Keratinocyte (primary cell): ENCODE measurements around the gene TRABD2B. TPM values are rescaled to one million over a fixed set of nuclear protein-coding genes. Genes with fewer than 3 reads are reported as not detected.
A peak's percentile ranks its signal among the peaks of the same experiment; 100 is the strongest.

Source experiments
- DNase-seq: peaks from one replicate; pipeline ENCODE4 v3.0.0-alpha.2; 2011; ENCODE audit warnings: low read depth, missing footprints, low spot score
- FAIRE-seq: peaks from 2 replicates; lab custom pipeline; 2011; peaks lifted over from hg19 to GRCh38; lab: Jason Lieb, UNC
- H2AFZ ChIP-seq: 2 replicates; pipeline ENCODE4 v1.6.0; 2012; ENCODE audit warnings: low read length, control low read depth, inconsistent platforms; ENCODE audit not compliant: control insufficient read depth
- H3K27ac ChIP-seq: 2 replicates; pipeline ENCODE4 v1.5.1; 2011; ENCODE audit warnings: low read length; ENCODE audit not compliant: control insufficient read depth, insufficient read depth
- H3K27me3 ChIP-seq: 3 replicates; pipeline ENCODE4 v1.6.0; 2011; ENCODE audit warnings: low read length; ENCODE audit not compliant: control insufficient read depth, insufficient read depth; ENCODE audit errors: extremely low read depth
- H3K36me3 ChIP-seq, 2 experiments: 2 replicates in 1 of 2; 3 replicates in 1 of 2; pipeline ENCODE4 v1.5.1; 2011; ENCODE audit warnings: low read length in 2 of 2, mild to moderate bottlenecking in 1 of 2; ENCODE audit not compliant: control insufficient read depth in 2 of 2, insufficient read depth in 2 of 2; ENCODE audit errors: extremely low read depth in 1 of 2
- H3K4me1 ChIP-seq: 3 replicates; pipeline ENCODE4 v1.5.1; 2011; ENCODE audit warnings: low read length; ENCODE audit not compliant: control insufficient read depth, insufficient read depth; ENCODE audit errors: extremely low read depth
- H3K4me2 ChIP-seq: 3 replicates; pipeline ENCODE4 v1.6.0; 2011; ENCODE audit warnings: low read depth, low read length; ENCODE audit not compliant: control insufficient read depth, insufficient read depth; ENCODE audit errors: extremely low read depth
- H3K4me3 ChIP-seq, 3 experiments: fragments of 200-600 bp in 1 of 3; sonication (generic) in 1 of 3; 2 replicates in 2 of 3; 3 replicates in 1 of 3; pipeline ENCODE4 v1.5.1; 2011 to 2016; ENCODE audit warnings: low read length in 3 of 3, mild to moderate bottlenecking in 3 of 3, control low read depth in 2 of 3, inconsistent platforms in 1 of 3, low read depth in 1 of 3, mixed read lengths in 1 of 3, mixed run types in 1 of 3, moderate library complexity in 1 of 3; ENCODE audit not compliant: control insufficient read depth in 2 of 3, insufficient read depth in 2 of 3; ENCODE audit errors: extremely low read depth in 1 of 3
- H3K79me2 ChIP-seq: 2 replicates; pipeline ENCODE4 v1.6.0; 2012; ENCODE audit warnings: low read length; ENCODE audit not compliant: control insufficient read depth, insufficient read depth
- H3K9ac ChIP-seq: 3 replicates; pipeline ENCODE4 v1.6.0; 2011; ENCODE audit warnings: low read length; ENCODE audit not compliant: control insufficient read depth, insufficient read depth; ENCODE audit errors: extremely low read depth
- H3K9me1 ChIP-seq: 3 replicates; pipeline ENCODE4 v1.6.0; 2011; ENCODE audit warnings: low read length; ENCODE audit not compliant: control insufficient read depth, insufficient read depth; ENCODE audit errors: extremely low read depth
- H3K9me3 ChIP-seq: 2 replicates; pipeline ENCODE4 v1.5.1; 2012; ENCODE audit warnings: low read depth, low read length; ENCODE audit not compliant: control insufficient read depth
- H4K20me1 ChIP-seq: 3 replicates; pipeline ENCODE4 v1.6.0; 2011; ENCODE audit warnings: low read length; ENCODE audit not compliant: control insufficient read depth, insufficient read depth; ENCODE audit errors: extremely low read depth
- EZH2 ChIP-seq: IDR thresholded peaks from one replicate; pipeline ENCODE4 v1.6.1; 2012; ENCODE audit warnings: inconsistent platforms, mild to moderate bottlenecking, low read length, moderate library complexity
- dilution Hi-C: fragments of 300-500 bp; cut with MboI; formaldehyde crosslinking; loops from one replicate; pipeline ENCODE4 v1.7.0; 2020; ENCODE audit warnings: low sequenced_read_pairs; ENCODE audit not compliant: extremely low pct_ligation_motif_present
- polyA plus RNA-seq, 5 experiments: library from polyadenylated mRNA; depleted of rRNA in 3 of 5; stranded (reverse) in 3 of 5; stranded (forward) in 1 of 5; unstranded in 1 of 5; fragments of >200 nt; gene quantifications; 1 replicate in 1 of 5; 2 replicates in 3 of 5; 3 replicates in 1 of 5; pipeline versions ENCODE4 v1.2.1 to v1.2.3, GENCODE V29; 2011 to 2012; ENCODE audit warnings: missing spikeins in 2 of 5, low read depth in 1 of 5, low replicate concordance in 1 of 5
- TF ChIP-seq, protein P1 (sequence below), 3 experiments: IDR thresholded peaks in 1 of 3; conservative IDR thresholded peaks in 1 of 3; optimal IDR thresholded peaks in 1 of 3; 2 replicates in 2 of 3; 3 replicates in 1 of 3; pipeline versions ENCODE3 to v1.5.1; 2011; ENCODE audit warnings: low read length in 3 of 3, mild to moderate bottlenecking in 3 of 3, moderate library complexity in 2 of 3, control low read depth in 1 of 3, inconsistent platforms in 1 of 3; ENCODE audit not compliant: insufficient read depth in 2 of 3; ENCODE audit errors: extremely low read depth in 1 of 3

The TRABD2B gene
- polyA plus RNA-seq, 1 donor (not counting 4 experiments of a cell fraction or from before 2014, with no cell fraction given) = 0.13 TPM

DNA sequence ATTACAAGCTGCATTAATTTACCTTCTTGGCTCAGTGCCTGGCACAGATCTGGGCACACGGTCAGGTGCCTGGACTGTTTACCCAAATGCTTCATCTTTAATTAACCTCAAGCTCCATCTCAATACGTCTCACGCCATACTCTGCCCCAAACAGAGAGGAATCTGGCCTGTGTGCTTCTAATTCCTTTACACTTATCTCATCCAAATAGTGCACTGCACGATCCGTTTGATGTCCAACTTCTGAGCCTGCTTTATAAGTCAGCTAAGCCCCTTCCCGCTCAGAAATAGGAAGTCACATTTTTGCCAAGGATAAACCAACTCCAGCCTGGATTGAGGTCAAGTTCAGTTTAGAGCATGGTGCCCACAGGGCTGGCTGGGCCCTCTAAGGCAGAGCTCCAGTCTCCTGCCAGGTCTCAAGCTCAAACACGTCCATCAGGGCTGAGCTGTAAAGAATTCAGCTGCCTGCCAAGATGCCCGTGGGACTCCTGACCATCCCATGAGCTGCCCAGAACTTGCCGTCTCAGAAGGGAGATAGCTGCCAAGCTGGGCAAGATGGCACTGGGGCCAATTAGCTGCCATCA, 233.5 kb downstream of the TRABD2B start:
- no peaks in the 10 kb centered on the region for H3K79me2 ChIP-seq
- peak; percentile 85 for FAIRE-seq
- DNase-seq = no peak

DNA sequence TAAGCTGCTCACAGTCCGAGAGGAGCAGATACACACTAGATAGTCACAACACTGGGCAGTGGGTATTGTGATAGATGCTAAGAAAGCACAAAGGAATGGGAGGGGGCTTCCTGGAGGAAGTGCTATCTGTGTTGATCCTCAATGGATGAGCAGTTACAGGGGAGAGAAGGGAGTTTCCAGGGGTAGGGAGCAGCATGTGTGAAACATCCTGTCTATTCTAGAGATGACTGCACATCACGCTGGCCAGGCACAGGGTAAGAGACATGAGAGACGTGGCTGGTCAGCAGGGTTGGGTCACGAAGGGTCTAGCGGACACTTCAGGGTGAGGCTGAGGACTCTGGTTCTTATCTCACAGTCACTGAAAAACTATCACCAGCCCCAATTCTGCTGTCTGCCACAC, 235.2 kb downstream of the TRABD2B start:
- Histone ChIP-seq H3K4me2 (no peak overlapping the region), H3K4me1 (peaks cover 15% of the 10 kb centered on the region), H3K9ac (no peak overlapping the region), H2AFZ (no peak overlapping the region), H3K9me3 (no peaks in the 10 kb centered on the region), H3K79me2 (no peaks in the 10 kb centered on the region), H3K27me3 (peaks cover 4% of the 10 kb centered on the region), H3K9me1 (peaks cover 2% of the 10 kb centered on the region), H4K20me1 (no peaks in the 10 kb centered on the region), H3K27ac (no peak overlapping the region), H3K4me3 (no peak overlapping the region), H3K36me3 (no peaks in the 10 kb centered on the region)
- dilution Hi-C loops = no loop called here
- TF ChIP-seq, protein P1, sequence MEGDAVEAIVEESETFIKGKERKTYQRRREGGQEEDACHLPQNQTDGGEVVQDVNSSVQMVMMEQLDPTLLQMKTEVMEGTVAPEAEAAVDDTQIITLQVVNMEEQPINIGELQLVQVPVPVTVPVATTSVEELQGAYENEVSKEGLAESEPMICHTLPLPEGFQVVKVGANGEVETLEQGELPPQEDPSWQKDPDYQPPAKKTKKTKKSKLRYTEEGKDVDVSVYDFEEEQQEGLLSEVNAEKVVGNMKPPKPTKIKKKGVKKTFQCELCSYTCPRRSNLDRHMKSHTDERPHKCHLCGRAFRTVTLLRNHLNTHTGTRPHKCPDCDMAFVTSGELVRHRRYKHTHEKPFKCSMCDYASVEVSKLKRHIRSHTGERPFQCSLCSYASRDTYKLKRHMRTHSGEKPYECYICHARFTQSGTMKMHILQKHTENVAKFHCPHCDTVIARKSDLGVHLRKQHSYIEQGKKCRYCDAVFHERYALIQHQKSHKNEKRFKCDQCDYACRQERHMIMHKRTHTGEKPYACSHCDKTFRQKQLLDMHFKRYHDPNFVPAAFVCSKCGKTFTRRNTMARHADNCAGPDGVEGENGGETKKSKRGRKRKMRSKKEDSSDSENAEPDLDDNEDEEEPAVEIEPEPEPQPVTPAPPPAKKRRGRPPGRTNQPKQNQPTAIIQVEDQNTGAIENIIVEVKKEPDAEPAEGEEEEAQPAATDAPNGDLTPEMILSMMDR (optimal IDR thresholded peaks at IDR 0.05 in 1 of 3, IDR thresholded peaks at IDR 0.05 in 1 of 3, conservative IDR thresholded peaks at IDR 0.05 in 1 of 3; ENCODE audit: extremely low read depth in 1 of 3, insufficient read depth in 2 of 3, low read length in 3 of 3) = no peak
- TF ChIP-seq EZH2 = no peak
- DNase-seq (no peak), FAIRE-seq (no peak)

More for the DNA sequence above, 233.5 kb downstream of the TRABD2B start:
- peaks cover 7% of the 10 kb centered on the region for H3K27me3 ChIP-seq
- peak overlapping the region; percentile 37 for H3K4me2 ChIP-seq
- no peaks in the 10 kb centered on the region for H4K20me1 ChIP-seq
- H3K9ac ChIP-seq = no peak overlapping the region
- no peak overlapping the region for H2AFZ ChIP-seq
- H3K36me3 ChIP-seq = no peaks in the 10 kb centered on the region
- H3K9me3 ChIP-seq = no peaks in the 10 kb centered on the region
- TF ChIP-seq EZH2 = no peak
- TF ChIP-seq, protein P1 (optimal IDR thresholded peaks at IDR 0.05 in 1 of 3, IDR thresholded peaks at IDR 0.05 in 1 of 3, conservative IDR thresholded peaks at IDR 0.05 in 1 of 3; ENCODE audit: extremely low read depth in 1 of 3, insufficient read depth in 2 of 3, low read length in 3 of 3) = no peak
- peaks cover 2% of the 10 kb centered on the region for H3K9me1 ChIP-seq
- H3K4me1 ChIP-seq = peaks cover 15% of the 10 kb centered on the region
- dilution Hi-C loops = no loop called here
- no peak overlapping the region for H3K27ac ChIP-seq
- H3K4me3 ChIP-seq = no peak overlapping the region
